NCI-H460 (cell line): ENCODE measurements around the gene RHOB. TPM values are rescaled to one million over a fixed set of nuclear protein-coding genes. Genes with fewer than 3 reads are reported as not detected.
"Not testable (repeated sequence)": the region's sequence is repeated elsewhere in the genome, so short reads cannot be mapped to it uniquely, and the experiment has no call there.

Experiments
- DNase-seq: peaks from one replicate; pipeline ENCODE4 v3.0.0-alpha.2; 2016; ENCODE audit warnings: low read depth; ENCODE audit errors: extremely low read depth
- total RNA-seq: library from RNA; depleted of rRNA; stranded (reverse); fragments of >200 nt; shearing (Covaris generic); gene quantifications from 2 replicates; pipeline ENCODE4 v1.2.3, GENCODE V29; 2014

RHOB gene
- total RNA-seq, 1 experiment from 2014 or later: 645 TPM

- no peak for DNase-seq
These were observed 4.5 kb downstream of the RHOB start for GRCh38 chr2:20451341-20451740.

GRCh38 chr2:20451761-20452499 lies 5.1 kb downstream of the RHOB start:
- no peak for DNase-seq

- no peak for DNase-seq
These were observed 5.7 kb downstream of the RHOB start for GRCh38 chr2:20452551-20452950.

GRCh38 chr2:20453087-20453486 lies 6.2 kb downstream of the RHOB start:
- DNase-seq: no peak

GRCh38 chr2:20454036-20454981 lies 7.4 kb downstream of the RHOB start:
- no peak for DNase-seq

GRCh38 chr2:20455076-20455587 lies 8.3 kb downstream of the RHOB start:
- no peak for DNase-seq

- DNase-seq: no peak
These were observed 9.3 kb downstream of the RHOB start for GRCh38 chr2:20456116-20456571.

GRCh38 chr2:20456636-20457426 lies 10.0 kb downstream of the RHOB start:
- DNase-seq: no peak

- no peak for DNase-seq
These were observed 11.1 kb downstream of the RHOB start for GRCh38 chr2:20457661-20458630.

- DNase-seq: not testable (repeated sequence)
These were observed 12.0 kb downstream of the RHOB start for GRCh38 chr2:20458737-20459484.

- no peak for DNase-seq
These were observed 19.0 kb downstream of the RHOB start for GRCh38 chr2:20465716-20466394.

GRCh38 chr2:20467789-20468548 lies 21.1 kb downstream of the RHOB start:
- no peak for DNase-seq

GRCh38 chr2:20468549-20469500 lies 22.0 kb downstream of the RHOB start:
- no peak for DNase-seq

- DNase-seq: no peak
These were observed 22.7 kb downstream of the RHOB start for GRCh38 chr2:20469595-20469994.

GRCh38 chr2:20470211-20470610 lies 23.3 kb downstream of the RHOB start:
- no peak for DNase-seq

GRCh38 chr2:20471148-20471547 lies 24.3 kb downstream of the RHOB start:
- no peak for DNase-seq
